Measurements from ENCODE around the gene SNAPC4. TPM values are rescaled to one million over a fixed set of nuclear protein-coding genes. Genes with fewer than 3 reads are reported as not detected.

The SNAPC4 gene
- total and polyA plus RNA-seq, 9 of the 15 experiments (the other 6 are each of a cell fraction or from before 2014, with no cell fraction given), result 0.21 to 21.8 (median 8.8) TPM

- peak; percentile 68 for TF ChIP-seq MGA (IDR thresholded peaks at IDR 0.05)
- TF ChIP-seq BRD9 (IDR thresholded peaks at IDR 0.05; ENCODE audit: low read depth, partially characterized antibody), result no peak
- no peak for TF ChIP-seq ZNF57 (CRISPR knock-in tag; IDR thresholded peaks at IDR 0.05)
- TF ChIP-seq NR4A1 (CRISPR knock-in tag; IDR thresholded peaks at IDR 0.05), result no peak
- TF ChIP-seq NR4A1 (tag; IDR thresholded peaks at IDR 0.05), result no peak
- TF ChIP-seq ZNF121 (CRISPR knock-in tag; conservative IDR thresholded peaks at IDR 0.05), result no peak
- no peak for TF ChIP-seq HOMEZ (CRISPR knock-in tag; IDR thresholded peaks at IDR 0.05)
- no peak for TF ChIP-seq TAF15 (IDR thresholded peaks at IDR 0.05; ENCODE audit: low read depth, low read length)
- TF ChIP-seq KDM4B (IDR thresholded peaks at IDR 0.05; ENCODE audit: borderline replicate concordance in 2 of 2, low read depth in 1 of 2), result peak in 1 of 2 experiments; percentile 26; a peak in 1 of 4 replicates
- TF ChIP-seq MCM5 (IDR thresholded peaks at IDR 0.05; ENCODE audit: low read depth), result no peak
- TF ChIP-seq HDAC1 (IDR thresholded peaks at IDR 0.05), result 0 out of 4 replicates have a peak, but pooled peaks of 1 of the 2 experiments have one; percentile 3
- TF ChIP-seq ZEB2 (IDR thresholded peaks at IDR 0.05), result no peak
- no peak for TF ChIP-seq MCM7 (IDR thresholded peaks at IDR 0.05)
- no peak for TF ChIP-seq PHTF2 (CRISPR knock-in tag; IDR thresholded peaks at IDR 0.05)
- no peak for TF ChIP-seq RBM34 (IDR thresholded peaks at IDR 0.05; ENCODE audit: borderline replicate concordance, insufficient read depth, low read length)
- TF ChIP-seq ASH1L (IDR thresholded peaks at IDR 0.05; ENCODE audit: borderline replicate concordance, low read depth, partially characterized antibody), result no peak
Observed at GRCh38 chr9:136363949-136364748, 35.8 kb downstream of the SNAPC4 start (continued).
